H1 (cell line): ENCODE results near the gene MCMBP. TPM values are rescaled to one million over a fixed set of nuclear protein-coding genes. Genes with fewer than 3 reads are reported as not detected.

ENCODE experiments used
- CTCF ChIA-PET: fragments of 300-600 bp; sonication (Branson Sonifier 250); formaldehyde crosslinking; loops from one replicate; lab custom pipeline; 2021; ENCODE audit not compliant: partially characterized antibody; lab: Charles Lee
- POLR2A ChIA-PET: fragments of 300-600 bp; sonication (Branson Sonifier 250); formaldehyde crosslinking; loops from one replicate; lab custom pipeline; 2021; ENCODE audit warnings: inconsistent platforms; ENCODE audit not compliant: partially characterized antibody; lab: Charles Lee
- DNase-seq, 2 experiments: peaks; one replicate each; pipeline versions ENCODE4 v3.0.0 to v3.0.0-alpha.2; 2010 to 2022; ENCODE audit warnings: low spot score in 2 of 2, low read depth in 1 of 2, mixed read lengths in 1 of 2
- FAIRE-seq: peaks from 2 replicates; lab custom pipeline; 2011; peaks lifted over from hg19 to GRCh38; lab: Jason Lieb, UNC
- H2AFZ ChIP-seq: 2 replicates; pipeline ENCODE4 v1.8.1; 2012; ENCODE audit warnings: low read length, inconsistent platforms
- H2AK5ac ChIP-seq: 2 replicates; pipeline ENCODE4 v1.6.1; 2013; ENCODE audit warnings: low read depth, low read length
- H2BK120ac ChIP-seq: replicated peaks from 2 replicates; pipeline ENCODE3; 2013; ENCODE audit warnings: low read depth, low read length, inconsistent platforms
- H2BK12ac ChIP-seq: 2 replicates; pipeline ENCODE4 v1.6.1; 2013; ENCODE audit warnings: low read depth, low read length
- H2BK15ac ChIP-seq: 2 replicates; pipeline ENCODE4 v1.6.1; 2013; ENCODE audit warnings: low read length
- H2BK20ac ChIP-seq: 2 replicates; pipeline ENCODE4 v1.6.1; 2013; ENCODE audit warnings: low read length
- H2BK5ac ChIP-seq: 2 replicates; pipeline ENCODE4 v1.6.1; 2013; ENCODE audit warnings: low read depth, low read length
- H3K14ac ChIP-seq: 2 replicates; pipeline ENCODE4 v1.6.1; 2013; ENCODE audit warnings: inconsistent platforms; ENCODE audit not compliant: insufficient read length
- H3K18ac ChIP-seq: 2 replicates; pipeline ENCODE4 v1.6.1; 2013; ENCODE audit warnings: low read length; ENCODE audit errors: extremely low read depth
- H3K23ac ChIP-seq: 2 replicates; pipeline ENCODE4 v1.6.1; 2013; ENCODE audit warnings: inconsistent platforms; ENCODE audit not compliant: insufficient read length
- H3K23me2 ChIP-seq: 2 replicates; pipeline ENCODE4 v1.6.1; 2013; ENCODE audit warnings: low read depth, low read length
- H3K27ac ChIP-seq: 2 replicates; pipeline ENCODE4 v1.6.1; 2011; ENCODE audit warnings: low read depth, low read length, inconsistent platforms
- H3K27me3 ChIP-seq, 4 experiments: replicated peaks in 1 of 4; 1 replicate in 1 of 4; 2 replicates in 3 of 4; pipeline versions ENCODE4 v1.6.1 to v1.8.1; 2011 to 2013; ENCODE audit warnings: low read length in 3 of 4, mild to moderate bottlenecking in 3 of 4, inconsistent platforms in 2 of 4, mixed read lengths in 2 of 4, moderate library complexity in 1 of 4; ENCODE audit not compliant: control insufficient read depth in 3 of 4, insufficient read depth in 3 of 4; ENCODE audit errors: extremely low read depth in 1 of 4
- H3K36me3 ChIP-seq, 4 experiments: 2 replicates each; pipeline versions ENCODE4 v1.6.1 to v1.8.1; 2011 to 2013; ENCODE audit warnings: mild to moderate bottlenecking in 4 of 4, low read length in 3 of 4, moderate library complexity in 2 of 4, control low read depth in 1 of 4, inconsistent platforms in 1 of 4; ENCODE audit not compliant: insufficient read depth in 4 of 4, control insufficient read depth in 2 of 4
- H3K4ac ChIP-seq: replicated peaks from 2 replicates; pipeline ENCODE3; 2013; ENCODE audit warnings: low read length, low read depth, mixed read lengths, inconsistent platforms; ENCODE audit not compliant: insufficient read length
- H3K4me1 ChIP-seq, 4 experiments: replicated peaks in 1 of 4; 1 replicate in 1 of 4; 2 replicates in 3 of 4; pipeline versions ENCODE4 v1.6.1 to v1.8.1; 2011 to 2013; ENCODE audit warnings: low read length in 3 of 4, inconsistent platforms in 2 of 4, mixed read lengths in 1 of 4; ENCODE audit not compliant: insufficient read depth in 4 of 4, control insufficient read depth in 3 of 4
- H3K4me2 ChIP-seq, 2 experiments: 2 replicates each; pipeline versions ENCODE4 v1.6.1 to v1.8.1; 2011 to 2013; ENCODE audit warnings: low read depth in 2 of 2, low read length in 2 of 2, control low read depth in 1 of 2, inconsistent platforms in 1 of 2, mild to moderate bottlenecking in 1 of 2; ENCODE audit not compliant: insufficient read depth in 1 of 2
- H3K4me3 ChIP-seq, 4 experiments: fragments of 200-600, 300-600 bp in 1 of 4; sonication (generic), shearing (Covaris generic), sonication (Bioruptor Twin) in 1 of 4; 2 replicates each; pipeline versions ENCODE4 v1.5.1 to v1.8.1; 2011 to 2016; ENCODE audit warnings: low read length in 4 of 4, low read depth in 3 of 4, control low read depth in 2 of 4, inconsistent platforms in 2 of 4, mild to moderate bottlenecking in 2 of 4, mixed read lengths in 1 of 4, moderate library complexity in 1 of 4; ENCODE audit not compliant: insufficient read depth in 2 of 4; ENCODE audit errors: extremely low read depth in 1 of 4
- H3K56ac ChIP-seq: replicated peaks from 2 replicates; pipeline ENCODE3; 2013; ENCODE audit warnings: low read depth, mild to moderate bottlenecking, mixed read lengths, low read length, inconsistent platforms; ENCODE audit not compliant: insufficient read length
- H3K79me1 ChIP-seq: 2 replicates; pipeline ENCODE4 v1.6.1; 2013; ENCODE audit warnings: low read depth, low read length, control low read depth
- H3K79me2 ChIP-seq, 2 experiments: 2 replicates each; pipeline versions ENCODE4 v1.6.1 to v1.8.1; 2012 to 2013; ENCODE audit warnings: low read length in 2 of 2, mild to moderate bottlenecking in 2 of 2, inconsistent platforms in 1 of 2; ENCODE audit not compliant: insufficient read depth in 2 of 2, control insufficient read depth in 1 of 2
- H3K9ac ChIP-seq, 4 experiments: replicated peaks in 1 of 4; 1 replicate in 1 of 4; 2 replicates in 3 of 4; pipeline versions ENCODE4 v1.6.1 to v1.8.1; 2011 to 2013; ENCODE audit warnings: low read depth in 3 of 4, low read length in 3 of 4, control low read depth in 2 of 4, mild to moderate bottlenecking in 2 of 4, moderate library complexity in 2 of 4, inconsistent platforms in 1 of 4; ENCODE audit errors: extremely low read depth in 1 of 4
- H3K9me3 ChIP-seq, 2 experiments: 2 replicates each; pipeline versions ENCODE4 v1.6.1 to v1.8.1; 2012 to 2013; ENCODE audit warnings: mild to moderate bottlenecking in 2 of 2, moderate library complexity in 2 of 2, control low read depth in 1 of 2, inconsistent platforms in 1 of 2, low read depth in 1 of 2, low read length in 1 of 2, mixed read lengths in 1 of 2; ENCODE audit not compliant: insufficient read depth in 2 of 2
- H4K20me1 ChIP-seq, 2 experiments: replicated peaks in 1 of 2; 2 replicates each; pipeline versions ENCODE3 to v1.8.1; 2011 to 2013; ENCODE audit warnings: inconsistent platforms in 2 of 2, low read length in 2 of 2, mild to moderate bottlenecking in 1 of 2; ENCODE audit not compliant: insufficient read depth in 2 of 2, control insufficient read depth in 1 of 2
- H4K5ac ChIP-seq: 2 replicates; pipeline ENCODE4 v1.6.1; 2013; ENCODE audit warnings: low read length, low read depth, mixed read lengths, inconsistent platforms; ENCODE audit not compliant: insufficient read length
- H4K8ac ChIP-seq: 2 replicates; pipeline ENCODE4 v1.8.0; 2013; ENCODE audit warnings: mild to moderate bottlenecking, moderate library complexity, low read length, inconsistent platforms; ENCODE audit not compliant: insufficient read depth; ENCODE audit errors: extremely low read depth
- H4K91ac ChIP-seq: replicated peaks from 2 replicates; pipeline ENCODE3; 2013; ENCODE audit warnings: low read length, mixed read lengths, inconsistent platforms; ENCODE audit not compliant: insufficient read length
- CHD1 ChIP-seq: IDR thresholded peaks from 2 replicates; pipeline ENCODE4 v1.6.1; 2012; ENCODE audit warnings: low read depth, low read length, improper control_type of control experiment
- CHD2 ChIP-seq: IDR thresholded peaks from 2 replicates; pipeline ENCODE4 v1.6.1; 2012; ENCODE audit warnings: low read length, improper control_type of control experiment
- CREB1 ChIP-seq: IDR thresholded peaks from 2 replicates; pipeline ENCODE4 v1.6.1; 2012; ENCODE audit warnings: inconsistent platforms
- E2F6 ChIP-seq: IDR thresholded peaks from 2 replicates; pipeline ENCODE4 v1.6.1; 2012; ENCODE audit warnings: inconsistent platforms
- FOSL1 ChIP-seq: IDR thresholded peaks from 2 replicates; pipeline ENCODE4 v1.6.1; 2011; ENCODE audit warnings: mild to moderate bottlenecking, low read depth, low read length, moderate library complexity; ENCODE audit not compliant: insufficient read depth
- HDAC6 ChIP-seq: IDR thresholded peaks from one replicate; pipeline ENCODE4 v1.7.1; 2012; ENCODE audit warnings: low read depth, mild to moderate bottlenecking, inconsistent platforms, low read length, moderate library complexity
- KDM1A ChIP-seq: fragments of 200-600, 300-600 bp; sonication (generic); IDR thresholded peaks from 2 replicates; pipeline ENCODE4 v1.7.1; 2016; ENCODE audit warnings: mild to moderate bottlenecking, low read length, borderline replicate concordance
- KDM5A ChIP-seq: fragments of 200-600 bp; IDR thresholded peaks from 2 replicates; pipeline ENCODE4 v1.7.1; 2012; ENCODE audit warnings: mild to moderate bottlenecking, low read length, inconsistent platforms, mixed read lengths
- PHF8 ChIP-seq: fragments of 200-600 bp; sonication (generic); conservative IDR thresholded peaks from 2 replicates; pipeline ENCODE4 v1.7.1; 2012; ENCODE audit warnings: low read depth, mild to moderate bottlenecking, inconsistent platforms, low read length, moderate library complexity
- RBBP5 ChIP-seq: IDR thresholded peaks from 2 replicates; pipeline ENCODE4 v1.7.1; 2012; ENCODE audit warnings: low read depth, mild to moderate bottlenecking, inconsistent platforms, low read length, moderate library complexity, borderline replicate concordance
- RNF2 ChIP-seq: fragments of 200-900, 300-1000 bp; sonication (generic); IDR thresholded peaks from 2 replicates; pipeline ENCODE4 v1.7.1; 2016; ENCODE audit warnings: borderline replicate concordance, low read depth, mild to moderate bottlenecking, antibody characterized with exemption, low read length; ENCODE audit not compliant: poor library complexity, severe bottlenecking; ENCODE audit errors: missing control alignments
- SP1 ChIP-seq: IDR thresholded peaks from 2 replicates; pipeline ENCODE4 v1.6.1; 2011; ENCODE audit warnings: low read depth, low read length
- SP4 ChIP-seq: IDR thresholded peaks from 2 replicates; pipeline ENCODE4 v1.6.1; 2012; ENCODE audit warnings: low read length, inconsistent platforms
- TEAD4 ChIP-seq: IDR thresholded peaks from 2 replicates; pipeline ENCODE4 v1.6.1; 2012; ENCODE audit warnings: low read depth, low read length, inconsistent platforms, mixed read lengths
- WGBS, 2 experiments: shearing (Covaris generic) in 1 of 2; methylation state at CpG; one replicate each; pipeline versions ENCODE4 v1.1.6 to v1.1.7; 2013 to 2015; ENCODE audit warnings: low lambda C conversion rate in 2 of 2, mixed read lengths in 2 of 2, inconsistent platforms in 1 of 2, low coverage in 1 of 2, missing lambda C conversion rate in 1 of 2; ENCODE audit not compliant: insufficient replicate concordance in 2 of 2, insufficient coverage in 1 of 2, insufficient read length in 1 of 2; ENCODE audit errors: extremely low coverage in 1 of 2, missing lambda C conversion rate in 1 of 2; 5-methylcytosine and 5-hydroxymethylcytosine counted together
- polyA plus RNA-seq, 7 experiments: library from polyadenylated mRNA; depleted of rRNA in 3 of 7; stranded (reverse) in 5 of 7; unstranded in 2 of 7; fragments of >200 nt in 5 of 7; fragments of 200-250 nt in 2 of 7; gene quantifications; 1 replicate in 5 of 7; 2 replicates in 1 of 7; 4 replicates in 1 of 7; pipeline versions ENCODE4 v1.2.1 to v1.2.3, GENCODE V29; 2011 to 2013; ENCODE audit warnings: missing spikeins in 2 of 7, mixed read lengths in 2 of 7
- total RNA-seq: library from RNA; stranded (reverse); fragmentation: NEBNext Ultra II Directional; extraction: Animal tissue kit (Norgen Biotek cat#: 25700); gene quantifications from 2 replicates; pipeline ENCODE4 v1.2.1, GENCODE V29; 2021

The MCMBP gene
- total and polyA plus RNA-seq, 2 of the 8 experiments (the other 6 are each of a cell fraction or from before 2014, with no cell fraction given): 67.3 to 81.7 TPM

GRCh38 chr10:119867317-119867716 lies 5.3 kb downstream of the MCMBP start:
- no peak overlapping the region for H2BK12ac ChIP-seq
- H3K9ac ChIP-seq: no peak overlapping the region
- no peak overlapping the region for H3K4me3 ChIP-seq
- H3K23ac ChIP-seq: no peak overlapping the region
- H3K23me2 ChIP-seq: peaks cover 3% of the 10 kb centered on the region
- no peaks in the 10 kb centered on the region for H3K27me3 ChIP-seq
- H2AFZ ChIP-seq: no peak overlapping the region
- H3K79me1 ChIP-seq: peaks cover 9% of the 10 kb centered on the region; the same call in 1 of the 2 replicates
- FAIRE-seq: no peak
- no peak overlapping the region for H4K5ac ChIP-seq
- 96% methylated on average over 7 of the region's 7 CpGs; no CpG with 5 or more reads in 1 of the 2 experiments for WGBS, 2 experiments
- no peaks in the 10 kb centered on the region for H3K9me3 ChIP-seq
- DNase-seq: no peak
- H3K56ac ChIP-seq: no peak overlapping the region
- no peaks in the 10 kb centered on the region; a peak in 1 of 7 replicates for H3K4me1 ChIP-seq
- H2BK15ac ChIP-seq: no peak overlapping the region
- H4K20me1 ChIP-seq: peaks cover 15 to 17% of the 10 kb centered on the region in 2 experiments
- H3K79me2 ChIP-seq: peaks cover 48 to 98% of the 10 kb centered on the region in 2 experiments
- no peak overlapping the region for H3K27ac ChIP-seq
- no peak overlapping the region for H3K4me2 ChIP-seq
- H3K18ac ChIP-seq: no peak overlapping the region
- H4K91ac ChIP-seq: no peak overlapping the region
- POLR2A ChIA-PET: interaction anchor here (0.5 to 1.0 kb wide), 2 partner anchors 16 to 180 kb away, joined by 3 read pairs; no protein-coding TSS in a partner anchor
- no peak overlapping the region for H2BK5ac ChIP-seq
- no peak overlapping the region for H2BK120ac ChIP-seq
- CTCF ChIA-PET: interaction anchor here (0.6 to 1.4 kb wide), 5 partner anchors 8 to 1075 kb away, joined by 3 to 5 read pairs (median 3); no protein-coding TSS in a partner anchor
- no peak overlapping the region for H3K14ac ChIP-seq
- no peak overlapping the region for H2AK5ac ChIP-seq
- H3K4ac ChIP-seq: no peak overlapping the region
- no peaks in the 10 kb centered on the region; a peak in 2 of 8 replicates for H3K36me3 ChIP-seq
- no peak overlapping the region for H4K8ac ChIP-seq
- H2BK20ac ChIP-seq: no peak overlapping the region
- TF ChIP-seq PHF8: no peak
- TF ChIP-seq RBBP5: no peak
- TF ChIP-seq CHD1: no peak
- TF ChIP-seq FOSL1: no peak
- TF ChIP-seq CREB1: no peak
- no peak for TF ChIP-seq CHD2
- TF ChIP-seq RNF2: no peak
- no peak for TF ChIP-seq KDM1A
- no peak for TF ChIP-seq E2F6
- TF ChIP-seq SP4: no peak
- no peak for TF ChIP-seq TEAD4
- no peak for TF ChIP-seq SP1
- no peak for TF ChIP-seq HDAC6
- TF ChIP-seq KDM5A: no peak
